Suppressor macrophage treated with lipopolysaccharide for 4 hours (primary cell): ENCODE results near the gene UBTFL1.
"Not testable (repeated sequence)": the region's sequence is repeated elsewhere in the genome, so short reads cannot be mapped to it uniquely, and the experiment has no call there.

Experiments used
- DNase-seq: peaks from one replicate; pipeline ENCODE4 v3.0.0-alpha.2; 2020

The UBTFL1 gene, protein sequence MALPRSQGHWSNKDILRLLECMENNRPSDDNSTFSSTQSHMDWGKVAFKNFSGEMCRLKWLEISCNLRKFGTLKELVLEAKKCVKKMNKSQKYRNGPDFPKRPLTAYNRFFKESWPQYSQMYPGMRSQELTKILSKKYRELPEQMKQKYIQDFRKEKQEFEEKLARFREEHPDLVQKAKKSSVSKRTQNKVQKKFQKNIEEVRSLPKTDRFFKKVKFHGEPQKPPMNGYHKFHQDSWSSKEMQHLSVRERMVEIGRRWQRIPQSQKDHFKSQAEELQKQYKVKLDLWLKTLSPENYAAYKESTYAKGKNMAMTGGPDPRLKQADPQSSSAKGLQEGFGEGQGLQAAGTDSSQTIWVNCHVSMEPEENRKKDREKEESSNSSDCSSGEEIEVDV

DNA sequence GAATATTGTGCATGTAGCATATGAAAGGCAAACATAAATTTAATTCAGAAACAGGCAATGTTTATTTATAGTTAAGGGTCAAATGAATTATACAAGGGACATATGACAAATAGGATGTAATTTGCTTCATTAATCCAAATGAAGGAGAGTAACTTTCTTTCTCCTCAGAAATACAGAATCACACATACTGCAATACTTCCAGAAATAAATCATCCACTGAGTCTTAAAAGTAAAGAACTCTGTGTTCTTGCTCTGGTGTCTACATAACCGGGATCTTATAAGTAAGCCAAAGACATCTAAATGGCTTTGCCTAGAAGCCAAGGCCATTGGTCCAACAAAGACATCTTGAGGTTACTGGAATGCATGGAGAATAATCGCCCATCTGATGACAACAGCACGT is at the start of gene UBTFL1:
Gene UBTFL1, plus strand, starts transcription at position 301 of the 400 bp plus-strand sequence. Its CDS starts 0 bp downstream, at position 301.
- DNase-seq = not testable (repeated sequence)

DNA sequence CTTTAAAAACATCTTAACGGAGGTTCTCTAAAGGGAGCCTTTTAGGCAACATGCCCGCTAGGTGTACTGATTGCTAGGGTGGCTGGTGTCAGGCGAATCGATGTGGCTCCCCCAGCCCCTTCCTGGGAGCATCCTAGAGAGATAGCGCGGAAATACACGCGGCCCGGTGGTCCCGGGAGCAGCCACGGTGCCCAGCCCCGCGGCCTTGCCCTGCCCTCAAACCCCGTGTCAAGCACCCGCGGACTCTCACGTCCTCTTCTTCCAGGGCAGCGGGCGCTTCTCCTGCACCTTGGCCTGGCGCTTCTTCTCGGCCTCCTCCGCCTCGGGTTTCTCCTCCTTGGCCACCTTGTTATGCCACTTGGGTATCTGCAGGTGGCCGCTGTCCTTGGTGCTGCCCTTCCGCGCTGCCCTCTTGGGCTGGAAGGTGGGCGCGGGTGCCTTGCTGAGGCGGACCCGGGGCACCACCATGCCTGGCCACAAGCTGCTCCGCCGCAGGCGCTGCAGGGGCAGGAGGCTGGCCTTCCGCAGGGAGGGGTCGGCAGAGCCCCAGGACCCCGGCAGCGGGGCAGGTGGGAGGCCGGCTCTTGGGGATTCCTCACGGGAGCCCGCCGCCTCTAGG is 34.0 kb upstream of the UBTFL1 start:
- DNase-seq = not testable (repeated sequence)

GRCh38 chr11:90052311-90052710 is 33.4 kb upstream of the UBTFL1 start:
- not testable (repeated sequence) for DNase-seq

GRCh38 chr11:90053545-90053944 is 32.2 kb upstream of the UBTFL1 start:
- not testable (repeated sequence) for DNase-seq

GRCh38 chr11:90088731-90089130 is 3.0 kb downstream of the UBTFL1 start:
- DNase-seq = not testable (repeated sequence)

GRCh38 chr11:90095230-90095924 is 9.6 kb downstream of the UBTFL1 start:
- not testable (repeated sequence) for DNase-seq

DNA sequence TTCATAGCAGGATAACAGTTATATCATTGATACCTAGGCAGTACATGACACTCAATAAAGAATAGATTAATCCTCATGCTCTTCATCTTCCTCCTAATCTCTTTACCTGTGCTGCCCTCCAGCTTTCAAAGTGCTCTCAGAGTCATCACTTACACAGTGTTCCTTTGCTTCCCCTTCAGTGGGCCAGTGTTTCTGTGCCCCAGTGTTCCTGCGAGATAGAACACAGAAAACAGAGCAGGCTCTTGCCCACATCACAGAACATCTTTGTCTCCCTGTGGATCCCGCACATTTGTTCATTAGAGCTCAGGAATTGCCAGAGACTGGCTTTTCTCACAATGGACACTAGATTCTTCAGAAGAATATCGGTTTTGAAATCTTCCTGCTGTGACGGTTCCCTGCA is 12.5 kb downstream of the UBTFL1 start:
- DNase-seq = not testable (repeated sequence)

- no peak for DNase-seq
Measured at GRCh38 chr11:90100431-90100830, 14.7 kb downstream of the UBTFL1 start.

GRCh38 chr11:90113541-90113940 is 27.8 kb downstream of the UBTFL1 start:
- DNase-seq = peak; percentile 18

DNA sequence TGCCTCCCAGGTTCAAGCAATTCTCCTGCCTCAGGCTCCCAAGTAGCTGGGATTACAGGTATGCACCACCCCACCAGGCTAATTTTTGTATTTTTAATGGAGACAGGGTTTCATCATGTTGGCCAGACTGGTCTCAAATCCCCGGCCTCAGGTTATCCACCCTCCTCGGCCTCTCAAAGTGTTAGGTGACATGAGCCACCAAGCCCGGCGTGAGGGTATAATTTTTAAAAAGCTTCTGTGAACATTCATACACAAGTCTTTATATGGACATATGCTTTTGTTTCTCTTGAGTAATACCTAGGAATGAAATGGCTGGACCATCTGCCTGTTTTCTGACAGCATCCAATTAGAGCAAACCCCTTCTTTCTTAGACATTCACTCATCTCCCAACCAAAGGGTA is 34.4 kb downstream of the UBTFL1 start:
- no peak for DNase-seq

DNA sequence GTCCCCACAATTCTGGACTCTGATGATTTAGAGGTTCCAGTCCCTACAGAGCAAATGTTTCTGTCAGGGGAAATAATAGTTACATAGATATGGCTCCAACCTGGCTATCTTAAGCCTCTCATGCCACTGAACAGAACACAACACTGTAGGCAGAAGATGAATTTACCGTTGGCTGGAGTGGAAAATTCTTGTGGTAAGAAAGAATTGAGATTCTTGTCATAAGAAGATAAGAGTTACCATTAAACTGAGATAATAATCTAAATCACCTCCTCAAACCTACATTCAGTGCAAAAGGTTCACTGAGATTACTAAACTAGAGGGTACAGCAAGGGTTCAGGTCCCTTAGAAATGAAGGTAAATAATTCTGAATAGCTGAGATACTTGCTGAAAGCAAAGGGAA is 38.6 kb downstream of the UBTFL1 start:
- no peak for DNase-seq

GRCh38 chr11:90124946-90125345 is 39.2 kb downstream of the UBTFL1 start:
- DNase-seq = no peak

- no peak for DNase-seq
Measured at GRCh38 chr11:90133560-90134477, 48.1 kb downstream of the UBTFL1 start.

DNA sequence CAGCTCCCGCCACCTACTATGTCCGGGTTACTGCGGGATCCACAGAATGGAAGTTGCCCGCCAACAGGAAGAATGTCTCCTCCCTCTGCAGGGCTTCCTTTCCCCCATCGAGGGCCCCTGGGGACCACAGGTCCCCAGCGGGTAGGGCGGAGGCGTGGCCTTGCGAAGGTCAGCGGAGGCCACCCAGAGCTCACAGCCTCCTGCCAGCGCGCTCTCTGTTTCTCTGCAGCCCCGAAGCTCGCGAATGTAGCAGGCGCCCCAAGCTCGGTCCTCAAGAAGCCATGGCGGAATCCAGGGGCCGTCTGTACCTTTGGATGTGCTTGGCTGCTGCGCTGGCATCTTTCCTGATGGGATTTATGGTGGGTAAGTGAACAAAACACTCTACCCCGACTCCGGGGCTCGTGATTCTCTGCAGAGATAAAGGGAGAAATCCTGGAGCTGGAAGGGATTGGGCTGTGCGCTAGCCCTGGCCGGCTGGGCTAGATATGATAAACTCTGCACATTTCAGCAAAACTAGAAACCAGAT is 48.8 kb downstream of the UBTFL1 start, which contains the start of gene NAALAD2:
Gene NAALAD2, plus strand, starts transcription at position 186 of the 526 bp plus-strand sequence. Its CDS starts 96 bp downstream, at position 282.
- no peak for DNase-seq

DNA sequence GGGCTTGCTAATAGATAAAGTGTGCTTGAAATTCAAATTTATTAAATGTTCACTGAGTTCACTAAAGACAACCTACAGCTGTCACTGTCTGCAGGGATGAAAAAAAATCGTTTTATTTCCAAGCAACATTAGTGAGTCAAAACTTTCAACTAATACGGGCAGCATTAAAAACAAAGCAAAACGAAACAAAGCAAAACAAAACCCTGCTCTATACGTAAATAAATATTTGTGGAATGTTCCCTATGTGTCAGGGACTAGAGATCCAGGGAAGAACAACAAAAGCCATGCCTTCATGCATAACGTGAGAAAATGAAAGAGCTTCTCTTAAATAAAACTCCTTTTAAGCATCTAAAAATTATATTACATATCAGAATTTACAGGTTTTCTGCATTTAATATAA is 49.3 kb downstream of the UBTFL1 start:
- DNase-seq = no peak
